GM18511 (cell line): ENCODE measurements around the gene CIAO3.
"Not testable (repeated sequence)": the region's sequence is repeated elsewhere in the genome, so short reads cannot be mapped to it uniquely, and the experiment has no call there.

Source experiments
- ATAC-seq: cut with Tn5 transposase; IDR thresholded peaks from one replicate; pipeline ENCODE4 v1.9.1; 2021; ENCODE audit warnings: mild to moderate bottlenecking, moderate library complexity; ENCODE audit not compliant: unreplicated experiment

Gene CIAO3

GRCh38 chr16:776298-776697 lies 35.5 kb upstream of the CIAO3 start:
- not testable (repeated sequence) for ATAC-seq

GRCh38 chr16:775236-775796 lies 34.5 kb upstream of the CIAO3 start:
- no peak for ATAC-seq

GRCh38 chr16:774086-775001 lies 33.5 kb upstream of the CIAO3 start:
- ATAC-seq: no peak

GRCh38 chr16:772959-773358 lies 32.2 kb upstream of the CIAO3 start:
- no peak for ATAC-seq

GRCh38 chr16:770411-770810 lies 29.6 kb upstream of the CIAO3 start:
- no peak for ATAC-seq

GRCh38 chr16:769934-770333 lies 29.1 kb upstream of the CIAO3 start:
- no peak for ATAC-seq

- ATAC-seq: no peak
These were observed 28.5 kb upstream of the CIAO3 start for GRCh38 chr16:769184-769784.

GRCh38 chr16:768428-768827 lies 27.6 kb upstream of the CIAO3 start:
- no peak for ATAC-seq

GRCh38 chr16:767743-768235 lies 27.0 kb upstream of the CIAO3 start:
- ATAC-seq: no peak

GRCh38 chr16:766820-767640 lies 26.2 kb upstream of the CIAO3 start:
- ATAC-seq: no peak

- ATAC-seq: no peak
These were observed 25.4 kb upstream of the CIAO3 start for GRCh38 chr16:766008-766819.

- ATAC-seq: no peak
These were observed 24.7 kb upstream of the CIAO3 start for GRCh38 chr16:765488-765865.

- no peak for ATAC-seq
These were observed 24.2 kb upstream of the CIAO3 start for GRCh38 chr16:764848-765487.

GRCh38 chr16:764184-764750 lies 23.5 kb upstream of the CIAO3 start:
- ATAC-seq: no peak

GRCh38 chr16:763369-764183 lies 22.8 kb upstream of the CIAO3 start:
- no peak for ATAC-seq

GRCh38 chr16:762595-763268 lies 21.9 kb upstream of the CIAO3 start:
- ATAC-seq: no peak

- no peak for ATAC-seq
These were observed 21.1 kb upstream of the CIAO3 start for GRCh38 chr16:761625-762513.
